H1 (cell line): ENCODE measurements around the gene FHIT. TPM values are rescaled to one million over a fixed set of nuclear protein-coding genes. Genes with fewer than 3 reads are reported as not detected.

Experiments
- CTCF ChIA-PET: fragments of 300-600 bp; sonication (Branson Sonifier 250); formaldehyde crosslinking; loops from one replicate; lab custom pipeline; 2021; ENCODE audit not compliant: partially characterized antibody; lab: Charles Lee
- POLR2A ChIA-PET: fragments of 300-600 bp; sonication (Branson Sonifier 250); formaldehyde crosslinking; loops from one replicate; lab custom pipeline; 2021; ENCODE audit warnings: inconsistent platforms; ENCODE audit not compliant: partially characterized antibody; lab: Charles Lee
- DNase-seq, 2 experiments: peaks; one replicate each; pipeline versions ENCODE4 v3.0.0 to v3.0.0-alpha.2; 2010 to 2022; ENCODE audit warnings: low spot score in 2 of 2, low read depth in 1 of 2, mixed read lengths in 1 of 2
- FAIRE-seq: peaks from 2 replicates; lab custom pipeline; 2011; peaks lifted over from hg19 to GRCh38; lab: Jason Lieb, UNC
- H2AFZ ChIP-seq: 2 replicates; pipeline ENCODE4 v1.8.1; 2012; ENCODE audit warnings: low read length, inconsistent platforms
- H2AK5ac ChIP-seq: 2 replicates; pipeline ENCODE4 v1.6.1; 2013; ENCODE audit warnings: low read depth, low read length
- H2BK120ac ChIP-seq: replicated peaks from 2 replicates; pipeline ENCODE3; 2013; ENCODE audit warnings: low read depth, low read length, inconsistent platforms
- H2BK12ac ChIP-seq: 2 replicates; pipeline ENCODE4 v1.6.1; 2013; ENCODE audit warnings: low read depth, low read length
- H2BK15ac ChIP-seq: 2 replicates; pipeline ENCODE4 v1.6.1; 2013; ENCODE audit warnings: low read length
- H2BK20ac ChIP-seq: 2 replicates; pipeline ENCODE4 v1.6.1; 2013; ENCODE audit warnings: low read length
- H2BK5ac ChIP-seq: 2 replicates; pipeline ENCODE4 v1.6.1; 2013; ENCODE audit warnings: low read depth, low read length
- H3K14ac ChIP-seq: 2 replicates; pipeline ENCODE4 v1.6.1; 2013; ENCODE audit warnings: inconsistent platforms; ENCODE audit not compliant: insufficient read length
- H3K18ac ChIP-seq: 2 replicates; pipeline ENCODE4 v1.6.1; 2013; ENCODE audit warnings: low read length; ENCODE audit errors: extremely low read depth
- H3K23ac ChIP-seq: 2 replicates; pipeline ENCODE4 v1.6.1; 2013; ENCODE audit warnings: inconsistent platforms; ENCODE audit not compliant: insufficient read length
- H3K23me2 ChIP-seq: 2 replicates; pipeline ENCODE4 v1.6.1; 2013; ENCODE audit warnings: low read depth, low read length
- H3K27ac ChIP-seq: 2 replicates; pipeline ENCODE4 v1.6.1; 2011; ENCODE audit warnings: low read depth, low read length, inconsistent platforms
- H3K27me3 ChIP-seq, 4 experiments: replicated peaks in 1 of 4; 1 replicate in 1 of 4; 2 replicates in 3 of 4; pipeline versions ENCODE4 v1.6.1 to v1.8.1; 2011 to 2013; ENCODE audit warnings: low read length in 3 of 4, mild to moderate bottlenecking in 3 of 4, inconsistent platforms in 2 of 4, mixed read lengths in 2 of 4, moderate library complexity in 1 of 4; ENCODE audit not compliant: control insufficient read depth in 3 of 4, insufficient read depth in 3 of 4; ENCODE audit errors: extremely low read depth in 1 of 4
- H3K36me3 ChIP-seq, 4 experiments: 2 replicates each; pipeline versions ENCODE4 v1.6.1 to v1.8.1; 2011 to 2013; ENCODE audit warnings: mild to moderate bottlenecking in 4 of 4, low read length in 3 of 4, moderate library complexity in 2 of 4, control low read depth in 1 of 4, inconsistent platforms in 1 of 4; ENCODE audit not compliant: insufficient read depth in 4 of 4, control insufficient read depth in 2 of 4
- H3K4ac ChIP-seq: replicated peaks from 2 replicates; pipeline ENCODE3; 2013; ENCODE audit warnings: low read length, low read depth, mixed read lengths, inconsistent platforms; ENCODE audit not compliant: insufficient read length
- H3K4me1 ChIP-seq, 4 experiments: replicated peaks in 1 of 4; 1 replicate in 1 of 4; 2 replicates in 3 of 4; pipeline versions ENCODE4 v1.6.1 to v1.8.1; 2011 to 2013; ENCODE audit warnings: low read length in 3 of 4, inconsistent platforms in 2 of 4, mixed read lengths in 1 of 4; ENCODE audit not compliant: insufficient read depth in 4 of 4, control insufficient read depth in 3 of 4
- H3K4me2 ChIP-seq, 2 experiments: 2 replicates each; pipeline versions ENCODE4 v1.6.1 to v1.8.1; 2011 to 2013; ENCODE audit warnings: low read depth in 2 of 2, low read length in 2 of 2, control low read depth in 1 of 2, inconsistent platforms in 1 of 2, mild to moderate bottlenecking in 1 of 2; ENCODE audit not compliant: insufficient read depth in 1 of 2
- H3K4me3 ChIP-seq, 4 experiments: fragments of 200-600, 300-600 bp in 1 of 4; sonication (generic), shearing (Covaris generic), sonication (Bioruptor Twin) in 1 of 4; 2 replicates each; pipeline versions ENCODE4 v1.5.1 to v1.8.1; 2011 to 2016; ENCODE audit warnings: low read length in 4 of 4, low read depth in 3 of 4, control low read depth in 2 of 4, inconsistent platforms in 2 of 4, mild to moderate bottlenecking in 2 of 4, mixed read lengths in 1 of 4, moderate library complexity in 1 of 4; ENCODE audit not compliant: insufficient read depth in 2 of 4; ENCODE audit errors: extremely low read depth in 1 of 4
- H3K56ac ChIP-seq: replicated peaks from 2 replicates; pipeline ENCODE3; 2013; ENCODE audit warnings: low read depth, mild to moderate bottlenecking, mixed read lengths, low read length, inconsistent platforms; ENCODE audit not compliant: insufficient read length
- H3K79me1 ChIP-seq: 2 replicates; pipeline ENCODE4 v1.6.1; 2013; ENCODE audit warnings: low read depth, low read length, control low read depth
- H3K79me2 ChIP-seq, 2 experiments: 2 replicates each; pipeline versions ENCODE4 v1.6.1 to v1.8.1; 2012 to 2013; ENCODE audit warnings: low read length in 2 of 2, mild to moderate bottlenecking in 2 of 2, inconsistent platforms in 1 of 2; ENCODE audit not compliant: insufficient read depth in 2 of 2, control insufficient read depth in 1 of 2
- H3K9ac ChIP-seq, 4 experiments: replicated peaks in 1 of 4; 1 replicate in 1 of 4; 2 replicates in 3 of 4; pipeline versions ENCODE4 v1.6.1 to v1.8.1; 2011 to 2013; ENCODE audit warnings: low read depth in 3 of 4, low read length in 3 of 4, control low read depth in 2 of 4, mild to moderate bottlenecking in 2 of 4, moderate library complexity in 2 of 4, inconsistent platforms in 1 of 4; ENCODE audit errors: extremely low read depth in 1 of 4
- H3K9me3 ChIP-seq, 2 experiments: 2 replicates each; pipeline versions ENCODE4 v1.6.1 to v1.8.1; 2012 to 2013; ENCODE audit warnings: mild to moderate bottlenecking in 2 of 2, moderate library complexity in 2 of 2, control low read depth in 1 of 2, inconsistent platforms in 1 of 2, low read depth in 1 of 2, low read length in 1 of 2, mixed read lengths in 1 of 2; ENCODE audit not compliant: insufficient read depth in 2 of 2
- H4K20me1 ChIP-seq, 2 experiments: replicated peaks in 1 of 2; 2 replicates each; pipeline versions ENCODE3 to v1.8.1; 2011 to 2013; ENCODE audit warnings: inconsistent platforms in 2 of 2, low read length in 2 of 2, mild to moderate bottlenecking in 1 of 2; ENCODE audit not compliant: insufficient read depth in 2 of 2, control insufficient read depth in 1 of 2
- H4K5ac ChIP-seq: 2 replicates; pipeline ENCODE4 v1.6.1; 2013; ENCODE audit warnings: low read length, low read depth, mixed read lengths, inconsistent platforms; ENCODE audit not compliant: insufficient read length
- H4K8ac ChIP-seq: 2 replicates; pipeline ENCODE4 v1.8.0; 2013; ENCODE audit warnings: mild to moderate bottlenecking, moderate library complexity, low read length, inconsistent platforms; ENCODE audit not compliant: insufficient read depth; ENCODE audit errors: extremely low read depth
- H4K91ac ChIP-seq: replicated peaks from 2 replicates; pipeline ENCODE3; 2013; ENCODE audit warnings: low read length, mixed read lengths, inconsistent platforms; ENCODE audit not compliant: insufficient read length
- ATF3 ChIP-seq: IDR thresholded peaks from 2 replicates; pipeline ENCODE4 v1.6.1; 2011; ENCODE audit warnings: low read depth, mild to moderate bottlenecking, low read length; ENCODE audit not compliant: insufficient read depth
- BACH1 ChIP-seq: IDR thresholded peaks from 2 replicates; pipeline ENCODE4 v1.6.1; 2012; ENCODE audit warnings: low read length, improper control_type of control experiment
- JUN ChIP-seq: IDR thresholded peaks from 2 replicates; pipeline ENCODE4 v1.6.1; 2011; ENCODE audit warnings: low read depth, mild to moderate bottlenecking, improper control_type of control experiment, low read length
- USF2 ChIP-seq: IDR thresholded peaks from 2 replicates; pipeline ENCODE4 v1.6.1; 2011; ENCODE audit warnings: low read length, improper control_type of control experiment
- WGBS, 2 experiments: shearing (Covaris generic) in 1 of 2; methylation state at CpG; one replicate each; pipeline versions ENCODE4 v1.1.6 to v1.1.7; 2013 to 2015; ENCODE audit warnings: low lambda C conversion rate in 2 of 2, mixed read lengths in 2 of 2, inconsistent platforms in 1 of 2, low coverage in 1 of 2, missing lambda C conversion rate in 1 of 2; ENCODE audit not compliant: insufficient replicate concordance in 2 of 2, insufficient coverage in 1 of 2, insufficient read length in 1 of 2; ENCODE audit errors: extremely low coverage in 1 of 2, missing lambda C conversion rate in 1 of 2; 5-methylcytosine and 5-hydroxymethylcytosine counted together
- polyA plus RNA-seq, 7 experiments: library from polyadenylated mRNA; depleted of rRNA in 3 of 7; stranded (reverse) in 5 of 7; unstranded in 2 of 7; fragments of >200 nt in 5 of 7; fragments of 200-250 nt in 2 of 7; gene quantifications; 1 replicate in 5 of 7; 2 replicates in 1 of 7; 4 replicates in 1 of 7; pipeline versions ENCODE4 v1.2.1 to v1.2.3, GENCODE V29; 2011 to 2013; ENCODE audit warnings: missing spikeins in 2 of 7, mixed read lengths in 2 of 7
- total RNA-seq: library from RNA; stranded (reverse); fragmentation: NEBNext Ultra II Directional; extraction: Animal tissue kit (Norgen Biotek cat#: 25700); gene quantifications from 2 replicates; pipeline ENCODE4 v1.2.1, GENCODE V29; 2021

The FHIT gene
- total and polyA plus RNA-seq, 2 of the 8 experiments (the other 6 are each of a cell fraction or from before 2014, with no cell fraction given): 1.2 to 3.2 TPM

- Histone ChIP-seq H3K4me3 (no peak overlapping the region), H2BK5ac (no peak overlapping the region), H2AK5ac (no peak overlapping the region), H3K4me2 (no peak overlapping the region), H4K91ac (no peak overlapping the region), H3K23ac (no peak overlapping the region), H2BK20ac (no peak overlapping the region), H3K9me3 (no peaks in the 10 kb centered on the region), H3K18ac (no peak overlapping the region), H3K56ac (no peak overlapping the region), H4K5ac (no peak overlapping the region), H3K23me2 (no peaks in the 10 kb centered on the region), H2AFZ (no peak overlapping the region), H3K27me3 (no peaks in the 10 kb centered on the region), H4K20me1 (no peaks in the 10 kb centered on the region), H2BK120ac (no peak overlapping the region), H4K8ac (no peak overlapping the region), H3K9ac (no peak overlapping the region), H2BK15ac (no peak overlapping the region), H3K4ac (no peak overlapping the region), H3K4me1 (no peaks in the 10 kb centered on the region), H3K36me3 (no peaks in the 10 kb centered on the region), H3K79me2 (no peaks in the 10 kb centered on the region), H3K79me1 (no peaks in the 10 kb centered on the region), H2BK12ac (no peak overlapping the region), H3K14ac (no peak overlapping the region), H3K27ac (no peak overlapping the region)
- POLR2A ChIA-PET: no interaction called here
- CTCF ChIA-PET: no interaction called here
- FAIRE-seq (peak; percentile 28), DNase-seq (no peak)
- TF ChIP-seq JUN (no peak), ATF3 (no peak), USF2 (no peak), BACH1 (no peak)
- WGBS, 2 experiments: 93% methylated on average over 2 of the region's 2 CpGs; no CpG with 5 or more reads in 1 of the 2 experiments
Measured at GRCh38 chr3:60801307-60801706, 449.9 kb downstream of the FHIT start.
